GM21381 (cell line): Measurements from ENCODE around the gene EVI5L.

Experiments
- ATAC-seq: cut with Tn5 transposase; IDR thresholded peaks from one replicate; pipeline ENCODE4 v1.9.1; 2021; ENCODE audit warnings: mild to moderate bottlenecking, moderate library complexity; ENCODE audit not compliant: unreplicated experiment

EVI5L gene

DNA sequence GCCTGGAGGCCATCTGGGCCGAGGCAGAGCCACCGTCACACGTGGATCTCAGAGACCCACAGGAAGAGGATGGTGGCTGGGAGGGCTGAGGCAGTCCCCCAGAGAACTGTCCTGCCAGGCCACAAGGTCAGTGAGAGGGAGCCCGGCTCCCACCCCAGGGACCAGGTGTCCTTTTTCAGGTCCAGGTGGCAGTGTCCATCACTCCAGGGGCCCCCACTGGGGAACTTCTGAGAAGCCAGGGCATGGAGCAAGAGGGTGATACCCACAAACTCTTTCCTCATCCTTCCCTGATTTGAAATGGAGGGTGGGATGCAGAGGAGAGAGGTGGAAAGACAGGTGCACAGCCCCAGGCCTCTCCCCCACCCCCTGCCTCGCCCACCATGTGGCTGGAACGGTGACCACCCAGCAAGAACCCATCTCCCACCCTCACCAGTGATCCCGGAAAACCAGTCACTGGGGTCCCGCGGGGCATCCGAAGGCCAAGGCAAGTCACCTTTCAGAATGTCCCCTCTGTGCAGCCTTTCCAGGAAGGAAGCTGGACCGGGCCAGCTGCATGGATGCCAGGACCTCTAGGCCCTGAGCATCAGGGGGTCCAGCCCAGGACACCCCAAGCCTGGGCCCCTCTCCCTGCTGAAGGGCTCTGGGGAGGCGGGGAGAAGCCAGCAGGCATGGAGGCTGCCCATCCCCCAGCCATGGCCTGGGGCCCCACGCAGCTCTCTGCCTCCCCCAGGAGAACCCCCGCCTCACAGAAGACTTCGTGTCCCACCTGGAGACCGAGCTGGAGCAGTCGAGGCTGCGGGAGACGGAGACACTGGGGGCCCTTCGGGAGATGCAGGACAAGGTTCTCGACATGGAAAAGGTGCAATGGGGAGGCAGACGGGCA is 30.1 kb downstream of the EVI5L start:
- ATAC-seq: no peak

DNA sequence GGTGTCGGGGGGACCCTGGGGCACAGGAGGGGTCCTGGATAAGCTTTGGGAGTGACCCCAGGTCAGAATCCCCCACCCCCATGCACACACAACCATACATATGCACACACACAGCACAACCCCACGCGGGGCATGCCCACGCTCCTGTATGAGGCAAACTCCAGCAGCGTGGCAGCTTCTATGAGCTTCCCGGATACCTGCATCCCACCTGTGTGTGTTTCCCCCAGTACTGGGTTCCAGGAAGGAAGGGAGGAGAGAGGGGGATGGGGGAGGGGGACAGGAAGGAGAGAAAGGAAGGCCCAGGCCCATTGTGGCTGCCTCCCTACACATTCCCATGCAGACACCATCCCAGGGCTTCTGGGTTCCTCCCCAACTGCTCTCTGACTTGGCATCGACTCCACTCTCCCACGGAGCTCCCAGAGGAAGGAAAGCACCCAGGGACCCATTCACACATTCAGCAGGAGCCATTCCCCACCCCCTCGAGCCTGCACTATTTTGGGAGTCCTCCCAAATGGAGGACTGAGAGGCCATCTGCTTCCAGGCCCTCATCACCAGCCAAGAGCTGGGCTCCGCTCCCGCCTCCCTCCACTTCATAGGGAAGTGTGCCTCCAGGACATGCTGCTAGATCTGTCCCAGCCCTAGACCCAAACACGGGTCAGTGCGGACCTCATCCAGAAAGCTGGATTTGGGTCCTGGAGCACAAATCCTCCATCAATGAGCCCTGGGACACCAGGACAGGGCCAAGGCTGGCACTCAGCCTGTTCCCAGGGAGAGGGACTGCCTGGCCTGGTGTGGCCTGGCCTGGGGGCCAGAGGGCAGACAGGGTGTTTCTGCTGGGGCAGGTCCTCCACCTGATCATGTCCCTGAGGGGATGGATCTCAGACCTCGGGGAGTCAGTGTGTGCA is 30.9 kb downstream of the EVI5L start:
- ATAC-seq: no peak

DNA sequence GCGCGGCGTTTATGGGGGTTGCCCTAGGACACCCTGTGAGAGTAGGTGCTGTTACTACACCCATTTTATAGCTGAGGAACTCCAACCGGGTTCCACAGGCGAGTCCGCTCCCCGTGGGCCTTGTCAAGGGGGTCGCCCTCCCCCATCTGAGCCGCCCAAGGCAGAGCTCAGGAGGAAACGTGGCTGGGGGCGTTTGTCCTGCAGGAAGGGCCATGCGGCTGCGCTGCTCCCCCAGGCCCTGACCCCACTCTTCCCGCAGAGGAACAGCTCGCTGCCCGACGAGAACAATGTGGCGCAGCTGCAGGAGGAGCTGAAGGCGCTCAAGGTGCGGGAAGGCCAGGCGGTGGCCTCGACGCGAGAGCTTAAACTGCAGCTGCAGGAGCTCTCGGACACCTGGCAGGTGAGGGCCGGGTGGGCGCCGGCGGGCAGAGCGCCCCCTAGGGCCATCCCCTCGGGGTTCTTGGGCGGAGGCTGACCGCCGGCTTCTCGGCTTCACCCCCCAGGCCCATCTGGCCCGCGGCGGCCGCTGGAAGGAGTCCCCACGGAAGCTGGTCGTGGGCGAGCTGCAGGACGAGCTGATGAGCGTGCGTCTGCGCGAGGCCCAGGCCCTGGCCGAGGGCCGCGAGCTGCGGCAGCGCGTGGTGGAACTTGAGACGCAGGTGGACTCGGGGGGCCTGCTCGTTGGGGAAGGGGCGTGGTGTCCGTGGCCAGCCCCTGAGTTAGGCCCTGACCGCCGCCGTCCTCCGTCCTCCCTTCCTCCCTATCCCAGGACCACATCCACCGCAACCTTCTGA is 31.8 kb downstream of the EVI5L start:
- no peak for ATAC-seq

DNA sequence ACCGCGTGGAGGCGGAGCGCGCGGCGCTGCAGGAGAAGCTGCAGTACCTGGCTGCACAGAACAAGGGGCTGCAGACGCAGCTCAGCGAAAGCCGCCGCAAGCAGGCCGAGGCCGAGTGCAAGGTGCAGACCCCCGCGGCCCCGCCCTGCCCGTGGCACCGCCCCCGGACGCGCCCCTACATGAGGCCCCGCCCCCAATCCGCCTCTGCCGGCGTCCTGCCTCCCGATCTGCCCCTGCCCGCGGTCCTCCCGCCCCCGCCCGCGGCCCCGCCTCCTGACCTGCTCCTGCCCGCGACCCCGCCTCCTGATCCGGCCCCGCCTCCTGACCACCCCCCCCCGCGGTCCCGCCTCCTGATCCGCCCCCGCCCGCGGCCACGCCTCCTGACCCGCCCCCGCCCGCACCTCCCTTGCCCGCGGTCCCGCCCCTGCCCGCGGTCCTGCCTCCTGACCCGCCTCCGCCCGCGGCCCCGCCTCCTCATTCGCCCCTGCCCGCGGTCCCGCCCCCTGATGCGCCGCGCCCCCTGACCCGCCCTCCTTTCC is 32.5 kb downstream of the EVI5L start:
- no peak for ATAC-seq

DNA sequence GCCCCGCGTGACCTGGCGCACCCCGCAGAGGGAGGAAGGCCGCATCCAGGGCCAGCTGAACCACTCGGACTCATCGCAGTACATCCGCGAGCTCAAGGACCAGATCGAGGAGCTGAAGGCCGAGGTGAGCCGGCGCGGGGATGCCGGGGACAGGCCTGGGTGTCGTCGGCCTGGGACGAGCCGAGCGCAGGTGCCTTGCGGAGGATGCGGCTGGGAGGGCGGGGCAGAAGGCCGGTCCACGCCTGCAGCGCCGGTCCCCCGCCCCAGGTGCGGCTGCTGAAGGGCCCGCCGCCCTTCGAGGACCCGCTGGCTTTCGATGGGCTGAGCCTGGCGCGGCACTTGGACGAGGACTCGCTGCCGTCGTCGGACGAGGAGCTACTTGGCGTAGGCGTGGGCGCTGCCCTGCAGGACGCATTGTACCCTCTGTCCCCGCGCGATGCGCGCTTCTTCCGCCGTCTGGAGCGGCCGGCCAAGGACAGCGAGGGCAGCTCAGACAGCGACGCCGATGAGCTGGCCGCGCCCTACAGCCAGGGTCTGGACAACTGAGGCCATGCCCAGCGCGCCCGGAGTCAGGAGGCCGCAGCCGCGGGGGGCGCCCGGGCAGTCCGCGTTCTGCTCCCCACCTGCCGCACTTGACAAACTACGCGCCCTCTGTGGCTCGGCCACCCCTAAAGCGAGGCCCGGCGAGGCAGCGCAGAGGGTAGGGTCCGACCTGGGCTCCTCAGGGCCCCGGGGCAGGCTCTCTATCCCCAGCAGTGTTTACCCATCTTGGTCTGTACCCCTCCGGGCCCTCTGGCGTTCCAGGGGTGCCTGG is 33.3 kb downstream of the EVI5L start:
- no peak for ATAC-seq

DNA sequence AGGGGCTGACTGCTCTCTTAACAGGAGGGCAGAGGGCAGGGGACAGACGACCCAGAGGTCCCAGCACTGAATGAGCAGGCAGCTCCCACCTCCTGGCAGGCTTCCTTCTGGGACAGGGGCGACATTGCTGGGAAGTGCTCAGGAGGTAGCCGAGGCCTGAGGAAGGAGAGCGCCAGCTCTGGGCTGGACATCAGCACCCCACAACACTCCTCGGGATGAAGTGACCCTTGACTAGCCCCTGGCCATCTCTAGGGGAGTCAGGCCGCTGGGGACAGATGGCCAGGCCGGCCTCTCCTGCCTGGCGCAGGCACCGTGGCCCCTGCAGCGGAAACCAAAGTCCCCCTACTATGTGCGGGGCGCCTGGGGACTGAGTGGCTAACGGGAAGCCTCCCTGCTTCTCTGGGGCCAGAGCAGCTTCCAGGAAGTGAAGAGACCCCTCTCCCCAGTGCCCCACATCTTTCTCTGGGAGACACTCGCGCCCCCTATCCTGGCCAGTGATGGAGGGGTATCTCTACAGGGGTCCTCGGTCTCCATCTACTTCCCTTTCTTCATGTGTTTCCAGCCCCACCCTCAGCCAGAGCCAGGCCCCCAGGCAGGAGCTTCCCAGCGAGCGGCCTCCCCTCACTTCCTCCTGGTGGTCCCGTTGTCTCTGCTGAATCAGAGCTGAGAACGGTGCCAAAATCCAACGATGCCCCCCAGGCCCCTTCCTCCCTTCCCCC is 34.1 kb downstream of the EVI5L start:
- no peak for ATAC-seq

DNA sequence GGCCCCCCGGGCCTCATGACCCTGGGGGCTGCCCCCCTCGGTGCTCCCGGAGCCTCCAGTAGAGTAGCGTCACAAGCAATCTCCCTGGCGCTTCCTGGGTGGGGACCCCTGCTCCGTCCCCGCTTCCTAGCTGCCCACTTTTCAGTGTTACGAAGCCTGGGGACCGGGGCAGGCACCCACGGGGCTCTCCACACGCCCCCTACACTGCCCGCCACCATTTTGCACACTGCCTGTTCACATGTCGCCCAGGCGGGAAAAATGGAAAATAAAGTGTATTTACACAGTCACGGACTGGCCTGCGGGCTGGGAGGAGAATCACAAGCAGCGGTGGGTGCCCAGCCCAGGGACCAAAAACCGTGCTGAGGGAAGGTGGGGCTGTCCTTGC is 34.7 kb downstream of the EVI5L start:
- ATAC-seq: no peak

DNA sequence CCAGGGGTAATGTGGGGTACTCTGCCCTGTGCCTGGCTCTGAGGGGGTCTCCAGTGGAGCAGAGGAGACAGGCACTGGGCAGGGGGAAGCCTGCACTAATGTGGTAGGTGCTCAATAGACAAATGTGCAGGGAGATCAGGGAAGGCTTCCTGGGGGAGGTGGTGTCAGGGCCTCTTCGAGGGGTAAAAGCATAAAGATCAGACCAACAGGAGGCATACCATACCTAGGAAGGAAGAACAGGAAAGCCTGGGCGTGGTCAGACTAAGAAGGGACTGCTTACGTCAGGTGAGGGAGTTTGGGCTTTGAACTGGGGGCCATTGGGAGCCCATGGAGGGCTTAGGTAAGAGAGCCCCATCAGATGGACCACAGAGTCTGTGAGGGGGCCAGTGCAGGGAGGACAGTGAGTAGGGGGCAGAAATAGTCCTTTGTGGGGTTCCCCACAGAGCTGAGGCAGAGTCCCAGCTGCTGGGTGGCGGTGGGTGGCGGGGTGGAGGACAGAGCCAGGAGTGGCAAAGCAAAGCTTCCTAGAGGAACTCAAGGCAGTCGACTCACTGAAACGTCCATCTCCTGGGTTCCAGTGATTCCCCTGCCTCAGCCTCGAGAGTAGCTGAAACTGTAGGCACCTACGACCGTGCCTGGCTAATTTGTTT is 35.4 kb downstream of the EVI5L start:
- ATAC-seq: no peak

DNA sequence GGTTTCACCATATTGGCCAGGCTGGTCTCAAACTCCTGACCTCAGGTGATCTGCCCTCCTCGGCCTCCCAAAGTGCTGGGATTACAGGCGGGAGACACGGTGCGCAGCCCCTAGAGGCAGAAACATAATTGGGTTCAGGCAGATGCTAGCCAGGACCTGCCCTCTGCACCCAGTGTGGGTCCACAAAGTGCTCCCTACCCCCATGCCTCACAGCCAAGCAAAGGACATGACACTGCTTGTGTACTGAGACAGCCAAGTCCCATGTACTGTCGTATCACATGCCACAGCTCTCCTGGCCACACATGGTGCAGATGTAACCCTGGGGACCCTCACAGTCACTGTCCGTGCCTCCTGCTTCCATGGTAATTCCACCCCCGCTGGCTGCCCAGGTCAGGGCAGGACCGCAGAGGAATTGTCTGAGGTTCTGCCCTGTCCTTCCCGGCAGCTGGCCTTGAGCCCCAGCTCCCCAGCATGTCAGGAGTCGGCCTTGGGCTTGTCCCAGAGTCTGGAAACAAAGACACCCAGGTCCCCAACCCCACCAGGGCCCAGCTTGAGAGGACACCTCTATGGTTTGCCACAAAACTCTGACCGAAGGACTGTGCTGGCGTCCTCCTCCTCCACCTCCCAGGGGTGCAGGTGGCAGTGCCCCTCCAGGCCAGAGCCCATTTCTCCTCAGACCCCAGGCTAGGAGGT is 36.5 kb downstream of the EVI5L start:
- ATAC-seq: no peak

DNA sequence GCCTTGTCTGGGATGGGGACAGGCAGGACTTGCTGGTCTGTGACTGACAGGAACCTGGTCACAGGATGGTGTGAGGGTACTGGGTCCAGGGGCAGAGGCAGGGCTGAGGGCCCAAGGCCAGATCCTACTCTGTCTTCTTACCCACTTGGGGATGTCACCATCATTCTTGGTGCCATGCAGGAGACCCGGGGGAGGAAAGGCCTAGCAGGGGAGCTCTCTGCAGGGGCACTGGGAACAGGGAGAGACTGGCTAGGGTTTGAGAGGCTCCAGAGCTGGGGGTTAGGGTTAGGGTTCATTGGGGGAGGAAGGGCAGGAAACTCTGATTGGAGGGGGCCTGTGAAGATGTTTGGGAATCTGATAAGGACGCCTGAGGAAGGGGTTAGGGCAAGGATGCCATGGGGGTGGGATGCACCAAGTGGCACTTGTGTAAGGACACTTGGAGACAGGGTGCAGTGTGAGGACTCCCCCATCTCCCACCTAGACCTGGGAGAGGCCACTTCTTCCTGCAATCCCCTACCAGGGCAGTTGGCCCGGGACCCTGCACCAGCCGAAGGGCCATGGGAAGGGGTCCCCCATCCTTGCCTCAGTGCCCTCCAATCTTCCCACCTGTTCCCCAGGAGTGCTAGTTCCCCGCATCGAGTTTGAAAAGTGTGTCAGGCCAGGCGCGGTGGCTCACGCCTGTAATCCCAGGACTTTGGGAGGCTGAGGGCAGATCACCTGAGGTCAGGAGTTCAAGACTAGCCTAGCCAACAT is 37.2 kb downstream of the EVI5L start:
- no peak for ATAC-seq

DNA sequence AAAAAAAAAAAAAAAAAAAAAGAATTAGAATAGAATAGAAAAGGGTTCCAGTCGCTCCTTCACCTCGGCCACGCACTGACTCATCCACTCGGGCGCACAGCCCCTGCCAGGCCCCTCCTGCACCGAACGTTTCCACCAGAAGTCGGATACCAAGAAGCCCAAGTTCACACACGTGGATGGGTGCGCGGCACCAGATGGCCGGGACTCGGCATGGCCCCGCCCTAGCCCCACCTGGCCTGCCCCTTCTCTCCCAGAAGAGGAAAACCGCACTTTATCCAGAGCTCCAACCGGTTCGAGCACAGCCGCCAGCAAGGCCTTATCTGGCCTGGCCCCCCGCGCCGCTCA is 38.3 kb downstream of the EVI5L start:
- ATAC-seq: no peak

DNA sequence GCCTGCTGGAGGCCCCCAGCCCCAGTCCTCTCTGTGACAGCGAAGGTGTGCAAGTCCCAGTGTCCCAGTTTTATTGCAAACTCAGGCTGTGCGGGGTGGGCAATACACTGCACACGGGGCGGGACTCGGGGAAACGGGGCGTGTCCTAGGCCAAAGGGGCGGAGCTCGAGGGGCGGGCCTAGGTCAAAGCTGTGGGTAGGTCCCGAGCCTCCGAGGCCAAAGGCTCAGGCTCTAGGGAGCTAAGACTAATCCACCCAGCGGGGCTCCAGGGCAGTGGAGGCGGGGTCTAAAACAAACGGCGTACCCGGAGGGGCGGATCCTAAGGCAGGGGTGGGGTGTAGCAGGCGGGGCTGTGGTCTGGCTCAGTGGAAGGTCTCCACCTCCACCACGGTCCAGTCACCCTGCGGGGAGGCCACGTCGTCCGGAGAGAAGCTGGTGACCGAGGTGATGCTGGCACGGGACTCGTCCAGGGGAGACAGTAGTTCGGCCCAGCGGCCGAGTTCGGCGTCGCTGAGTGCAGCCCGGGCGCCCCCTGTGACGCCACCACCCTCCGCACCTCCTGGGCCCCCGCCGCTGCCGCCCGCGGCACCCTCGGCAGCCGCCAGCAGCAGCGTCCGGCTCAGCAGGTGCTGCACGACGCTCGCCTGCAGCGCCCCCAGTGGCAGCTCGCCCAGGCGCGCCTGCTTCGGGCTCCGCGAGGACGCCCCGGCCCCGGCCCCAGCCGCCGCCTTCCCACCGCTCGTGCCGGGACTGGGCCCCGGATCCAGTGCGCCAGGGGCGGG is 38.8 kb downstream of the EVI5L start:
- ATAC-seq: peak; percentile 57

DNA sequence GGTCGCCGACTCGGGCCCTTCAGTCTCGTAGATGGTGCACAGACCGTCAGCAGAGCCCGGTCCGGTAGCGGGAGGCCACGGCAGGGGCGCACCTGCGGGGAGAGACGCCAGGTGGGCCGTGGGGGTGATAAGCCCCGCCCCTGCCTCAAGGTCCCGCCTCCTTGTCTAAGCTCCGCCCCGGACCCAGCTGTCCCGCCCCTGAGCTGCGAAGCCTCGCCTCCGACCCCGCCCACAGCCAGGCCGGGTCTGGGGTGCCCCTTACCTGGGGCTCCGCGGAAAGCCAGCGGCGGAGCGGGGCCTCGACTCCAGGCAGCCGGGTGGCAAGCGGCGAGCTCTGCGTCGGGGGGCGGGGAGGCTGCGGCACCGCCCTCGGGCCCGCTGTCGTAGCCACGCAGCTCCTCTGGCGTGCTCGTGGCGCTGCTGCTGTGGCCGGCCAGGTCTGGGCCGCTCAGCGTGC is 39.5 kb downstream of the EVI5L start:
- peak; percentile 41 for ATAC-seq

DNA sequence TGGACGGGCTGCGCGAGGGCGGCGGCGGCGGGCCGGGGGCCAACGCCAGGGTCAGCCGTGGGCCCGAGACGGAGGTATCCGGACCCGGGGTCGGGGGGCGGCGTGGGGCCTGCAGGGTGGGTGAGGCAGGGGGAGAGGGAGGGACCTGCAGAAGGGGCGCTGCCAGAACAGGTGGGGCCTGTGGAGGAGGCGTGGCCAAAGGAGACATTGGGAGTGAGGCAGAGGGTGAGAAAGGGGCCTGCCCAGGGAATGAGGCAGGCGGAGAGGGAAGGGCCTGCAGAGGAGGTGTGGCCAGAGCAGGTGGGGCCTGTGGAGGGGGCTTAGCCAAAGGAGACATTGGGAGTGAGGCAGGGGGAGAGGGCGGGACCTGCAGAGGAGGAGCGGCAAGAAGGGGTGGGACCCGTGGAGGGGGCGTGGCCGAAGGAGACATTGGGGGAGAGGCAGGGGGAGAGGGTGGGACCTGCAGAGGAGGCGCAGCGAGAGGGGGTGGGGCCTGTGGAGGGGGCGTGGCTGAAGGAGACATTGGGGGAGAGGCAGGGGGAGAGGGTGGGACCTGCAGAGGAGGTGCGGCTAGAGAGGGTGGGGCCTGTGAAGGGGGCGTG is 40.0 kb downstream of the EVI5L start:
- ATAC-seq: no peak

DNA sequence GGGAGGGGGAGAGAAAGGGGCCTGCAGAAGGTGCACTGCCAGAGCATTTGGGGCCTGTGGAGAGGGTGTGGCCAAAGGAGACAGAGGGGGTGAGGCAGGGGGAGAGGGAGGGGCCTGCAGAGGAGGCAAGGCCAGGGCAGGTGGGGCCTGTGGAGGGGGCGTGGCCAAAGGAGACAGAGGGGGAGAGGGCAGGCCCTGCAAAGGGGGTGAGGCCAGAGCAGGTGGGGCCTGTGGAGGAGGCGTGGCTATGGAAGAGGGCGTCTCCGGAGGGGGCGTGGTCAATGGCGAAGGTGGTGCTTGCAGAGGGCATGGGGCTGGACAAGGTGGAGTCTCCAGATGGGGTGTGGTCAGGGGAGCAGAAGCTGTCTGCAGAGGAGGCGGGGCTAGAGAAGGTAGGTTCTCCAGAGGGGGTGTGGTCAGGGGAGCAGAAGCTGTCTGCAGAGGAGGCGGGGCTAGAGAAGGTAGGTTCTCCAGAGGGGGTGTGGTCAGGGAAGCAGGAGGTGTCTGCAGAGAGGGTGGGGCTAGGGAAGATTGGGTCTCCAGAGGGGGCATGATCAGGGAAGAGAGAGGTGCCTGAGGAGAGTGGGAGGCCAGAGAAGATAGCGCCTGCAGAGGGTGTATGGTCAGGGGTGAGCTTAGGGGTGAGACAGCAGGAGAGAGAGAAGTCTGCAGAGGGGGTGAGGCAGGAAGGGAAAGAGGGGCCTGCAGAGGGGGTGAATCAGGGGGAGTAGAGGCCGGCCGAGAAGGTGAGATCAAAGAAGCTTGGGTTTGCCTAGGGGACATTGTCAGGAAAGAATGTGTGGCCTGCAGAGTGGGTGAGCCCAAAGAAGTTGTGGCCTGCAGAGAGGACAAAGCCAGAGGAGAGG is 40.8 kb downstream of the EVI5L start:
- no peak for ATAC-seq
